GM12874 (cell line): ENCODE data around the gene CDC37L1.

Experiments used
- CTCF ChIP-seq: IDR thresholded peaks from 2 replicates; pipeline ENCODE4 v1.5.1; 2011; ENCODE audit warnings: low read depth, mild to moderate bottlenecking, control low read depth, low read length, moderate library complexity; ENCODE audit not compliant: insufficient read depth

Gene CDC37L1

GRCh38 chr9:4679268-4680172 is at the start of gene CDC37L1:
Gene CDC37L1, plus strand, starts transcription at chr9:4679569. Its CDS starts 199 bp downstream, at chr9:4679768.
- TF ChIP-seq CTCF = peak; percentile 61

- no peak for TF ChIP-seq CTCF
Measured at GRCh38 chr9:4630836-4631235, 48.5 kb upstream of the CDC37L1 start.

- no peak for TF ChIP-seq CTCF
Measured at GRCh38 chr9:4638968-4639367, 40.4 kb upstream of the CDC37L1 start.

GRCh38 chr9:4639420-4639819 is 39.9 kb upstream of the CDC37L1 start:
- no peak for TF ChIP-seq CTCF

DNA sequence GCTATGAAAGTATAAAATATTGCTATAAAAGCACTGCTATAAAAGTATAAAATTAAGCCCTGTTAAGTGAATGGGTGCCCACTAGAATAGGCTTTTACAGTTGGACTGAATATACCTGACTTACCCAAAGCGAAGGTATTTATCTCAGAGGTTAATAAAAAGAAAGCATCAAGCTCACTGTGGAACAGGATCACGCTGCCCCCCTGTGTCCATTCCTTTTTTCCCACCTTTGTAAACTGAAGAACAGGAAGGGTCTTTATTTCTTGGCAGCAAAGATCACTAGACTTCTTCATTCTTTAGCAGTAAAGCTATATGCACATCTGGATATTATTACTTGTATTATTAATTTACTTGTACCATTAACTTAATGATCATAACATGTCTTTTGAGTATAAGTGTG is 39.3 kb upstream of the CDC37L1 start:
- 0 out of 2 replicates have a peak, but pooled peaks have one; percentile 11 for TF ChIP-seq CTCF

- no peak for TF ChIP-seq CTCF
Measured at GRCh38 chr9:4642351-4642750, 37.0 kb upstream of the CDC37L1 start.

- TF ChIP-seq CTCF = no peak
Measured at GRCh38 chr9:4654084-4654483, 25.3 kb upstream of the CDC37L1 start.
